Measurements from ENCODE around the gene CUBN.

Gene CUBN

DNA sequence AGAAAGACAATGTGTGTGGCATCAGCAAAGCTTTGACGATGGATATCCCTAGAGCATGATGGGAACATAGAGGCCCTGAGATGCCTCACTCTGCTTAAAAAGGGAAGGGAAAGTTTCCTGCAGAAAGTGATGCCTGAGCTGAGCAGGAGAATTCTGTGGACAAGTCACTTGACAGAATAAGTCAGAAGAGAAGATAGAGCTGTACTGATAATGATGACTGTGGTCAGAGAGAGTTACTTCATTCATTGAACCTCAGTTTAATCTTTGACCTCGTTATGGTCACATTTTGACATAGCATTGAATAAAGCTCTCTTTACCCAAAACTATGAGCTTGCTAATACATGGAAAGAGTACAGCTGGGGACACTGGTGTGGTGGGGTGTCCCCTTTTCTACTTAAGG is 7.6 kb downstream of the CUBN start (continued):
- TF ChIP-seq, protein P1, sequence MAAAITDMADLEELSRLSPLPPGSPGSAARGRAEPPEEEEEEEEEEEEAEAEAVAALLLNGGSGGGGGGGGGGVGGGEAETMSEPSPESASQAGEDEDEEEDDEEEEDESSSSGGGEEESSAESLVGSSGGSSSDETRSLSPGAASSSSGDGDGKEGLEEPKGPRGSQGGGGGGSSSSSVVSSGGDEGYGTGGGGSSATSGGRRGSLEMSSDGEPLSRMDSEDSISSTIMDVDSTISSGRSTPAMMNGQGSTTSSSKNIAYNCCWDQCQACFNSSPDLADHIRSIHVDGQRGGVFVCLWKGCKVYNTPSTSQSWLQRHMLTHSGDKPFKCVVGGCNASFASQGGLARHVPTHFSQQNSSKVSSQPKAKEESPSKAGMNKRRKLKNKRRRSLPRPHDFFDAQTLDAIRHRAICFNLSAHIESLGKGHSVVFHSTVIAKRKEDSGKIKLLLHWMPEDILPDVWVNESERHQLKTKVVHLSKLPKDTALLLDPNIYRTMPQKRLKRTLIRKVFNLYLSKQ (tag by site-specific recombination; IDR thresholded peaks at IDR 0.05; ENCODE audit: borderline replicate concordance), result no peak
- TF ChIP-seq, protein P2, sequence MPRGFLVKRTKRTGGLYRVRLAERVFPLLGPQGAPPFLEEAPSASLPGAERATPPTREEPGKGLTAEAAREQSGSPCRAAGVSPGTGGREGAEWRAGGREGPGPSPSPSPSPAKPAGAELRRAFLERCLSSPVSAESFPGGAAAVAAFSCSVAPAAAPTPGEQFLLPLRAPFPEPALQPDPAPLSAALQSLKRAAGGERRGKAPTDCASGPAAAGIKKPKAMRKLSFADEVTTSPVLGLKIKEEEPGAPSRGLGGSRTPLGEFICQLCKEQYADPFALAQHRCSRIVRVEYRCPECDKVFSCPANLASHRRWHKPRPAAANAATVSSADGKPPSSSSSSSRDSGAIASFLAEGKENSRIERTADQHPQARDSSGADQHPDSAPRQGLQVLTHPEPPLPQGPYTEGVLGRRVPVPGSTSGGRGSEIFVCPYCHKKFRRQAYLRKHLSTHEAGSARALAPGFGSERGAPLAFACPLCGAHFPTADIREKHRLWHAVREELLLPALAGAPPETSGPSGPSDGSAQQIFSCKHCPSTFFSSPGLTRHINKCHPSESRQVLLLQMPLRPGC (tag by site-specific recombination; IDR thresholded peaks at IDR 0.05), result no peak
- TF ChIP-seq KLF8 (tag by site-specific recombination; IDR thresholded peaks at IDR 0.05) (no peak), ZBTB21 (tag by site-specific recombination; IDR thresholded peaks at IDR 0.05) (no peak)
- TF ChIP-seq, protein P3, sequence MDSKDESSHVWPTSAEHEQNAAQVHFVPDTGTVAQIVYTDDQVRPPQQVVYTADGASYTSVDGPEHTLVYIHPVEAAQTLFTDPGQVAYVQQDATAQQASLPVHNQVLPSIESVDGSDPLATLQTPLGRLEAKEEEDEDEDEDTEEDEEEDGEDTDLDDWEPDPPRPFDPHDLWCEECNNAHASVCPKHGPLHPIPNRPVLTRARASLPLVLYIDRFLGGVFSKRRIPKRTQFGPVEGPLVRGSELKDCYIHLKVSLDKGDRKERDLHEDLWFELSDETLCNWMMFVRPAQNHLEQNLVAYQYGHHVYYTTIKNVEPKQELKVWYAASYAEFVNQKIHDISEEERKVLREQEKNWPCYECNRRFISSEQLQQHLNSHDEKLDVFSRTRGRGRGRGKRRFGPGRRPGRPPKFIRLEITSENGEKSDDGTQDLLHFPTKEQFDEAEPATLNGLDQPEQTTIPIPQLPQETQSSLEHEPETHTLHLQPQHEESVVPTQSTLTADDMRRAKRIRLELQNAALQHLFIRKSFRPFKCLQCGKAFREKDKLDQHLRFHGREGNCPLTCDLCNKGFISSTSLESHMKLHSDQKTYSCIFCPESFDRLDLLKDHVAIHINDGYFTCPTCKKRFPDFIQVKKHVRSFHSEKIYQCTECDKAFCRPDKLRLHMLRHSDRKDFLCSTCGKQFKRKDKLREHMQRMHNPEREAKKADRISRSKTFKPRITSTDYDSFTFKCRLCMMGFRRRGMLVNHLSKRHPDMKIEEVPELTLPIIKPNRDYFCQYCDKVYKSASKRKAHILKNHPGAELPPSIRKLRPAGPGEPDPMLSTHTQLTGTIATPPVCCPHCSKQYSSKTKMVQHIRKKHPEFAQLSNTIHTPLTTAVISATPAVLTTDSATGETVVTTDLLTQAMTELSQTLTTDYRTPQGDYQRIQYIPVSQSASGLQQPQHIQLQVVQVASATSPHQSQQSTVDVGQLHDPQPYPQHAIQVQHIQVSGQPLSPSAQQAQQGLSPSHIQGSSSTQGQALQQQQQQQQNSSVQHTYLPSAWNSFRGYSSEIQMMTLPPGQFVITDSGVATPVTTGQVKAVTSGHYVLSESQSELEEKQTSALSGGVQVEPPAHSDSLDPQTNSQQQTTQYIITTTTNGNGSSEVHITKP (tag by site-specific recombination; IDR thresholded peaks at IDR 0.05), result no peak

DNA sequence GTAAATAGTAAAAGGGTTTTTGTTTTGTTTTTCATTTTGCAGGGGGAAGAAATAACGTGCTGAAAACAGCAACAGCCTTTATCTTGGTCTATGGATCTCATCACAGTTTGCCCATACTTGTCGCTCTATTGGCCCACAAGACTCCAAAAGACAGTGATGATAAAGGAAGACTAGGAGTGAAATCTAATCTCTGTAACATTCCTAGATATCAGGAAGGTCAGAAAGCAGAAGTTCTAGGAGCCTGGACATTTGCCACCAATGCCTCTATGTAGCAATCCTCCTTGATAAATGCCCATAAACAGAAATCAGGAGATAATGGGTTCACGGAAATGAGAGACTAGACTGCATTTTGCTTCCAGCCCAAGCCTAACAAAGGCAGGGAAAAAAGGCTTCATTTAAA is 8.9 kb downstream of the CUBN start:
- Histone ChIP-seq H3K36me3 (ENCODE audit: control insufficient read depth in 2 of 2, insufficient read depth in 1 of 2, low read length in 2 of 2) (no peaks in the 10 kb centered on the region), H3K4me3 (ENCODE audit: low read depth, low read length) (no peak overlapping the region), H3K9me3 (ENCODE audit: control insufficient read depth, insufficient read depth, low read depth, low read length) (no peaks in the 10 kb centered on the region), H3K27ac (ENCODE audit: extremely low read depth, low read depth, low read length) (no peak overlapping the region), H3K4me1 (ENCODE audit: control insufficient read depth, insufficient read depth, low read length) (peaks cover 21% of the 10 kb centered on the region)
- ChIA-PET CTCF (interaction anchor here (1.0 kb wide), 1 partner anchor 138 kb away, joined by 3 read pairs; no protein-coding TSS in a partner anchor), POLR2A (no interaction called here)
- TF ChIP-seq, protein P4, sequence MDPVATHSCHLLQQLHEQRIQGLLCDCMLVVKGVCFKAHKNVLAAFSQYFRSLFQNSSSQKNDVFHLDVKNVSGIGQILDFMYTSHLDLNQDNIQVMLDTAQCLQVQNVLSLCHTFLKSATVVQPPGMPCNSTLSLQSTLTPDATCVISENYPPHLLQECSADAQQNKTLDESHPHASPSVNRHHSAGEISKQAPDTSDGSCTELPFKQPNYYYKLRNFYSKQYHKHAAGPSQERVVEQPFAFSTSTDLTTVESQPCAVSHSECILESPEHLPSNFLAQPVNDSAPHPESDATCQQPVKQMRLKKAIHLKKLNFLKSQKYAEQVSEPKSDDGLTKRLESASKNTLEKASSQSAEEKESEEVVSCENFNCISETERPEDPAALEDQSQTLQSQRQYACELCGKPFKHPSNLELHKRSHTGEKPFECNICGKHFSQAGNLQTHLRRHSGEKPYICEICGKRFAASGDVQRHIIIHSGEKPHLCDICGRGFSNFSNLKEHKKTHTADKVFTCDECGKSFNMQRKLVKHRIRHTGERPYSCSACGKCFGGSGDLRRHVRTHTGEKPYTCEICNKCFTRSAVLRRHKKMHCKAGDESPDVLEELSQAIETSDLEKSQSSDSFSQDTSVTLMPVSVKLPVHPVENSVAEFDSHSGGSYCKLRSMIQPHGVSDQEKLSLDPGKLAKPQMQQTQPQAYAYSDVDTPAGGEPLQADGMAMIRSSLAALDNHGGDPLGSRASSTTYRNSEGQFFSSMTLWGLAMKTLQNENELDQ (tag by site-specific recombination; IDR thresholded peaks at IDR 0.05; ENCODE audit: low read depth), result no peak
- no peak for TF ChIP-seq ZNF174 (tag by site-specific recombination; IDR thresholded peaks at IDR 0.05)
- TF ChIP-seq, protein P5, sequence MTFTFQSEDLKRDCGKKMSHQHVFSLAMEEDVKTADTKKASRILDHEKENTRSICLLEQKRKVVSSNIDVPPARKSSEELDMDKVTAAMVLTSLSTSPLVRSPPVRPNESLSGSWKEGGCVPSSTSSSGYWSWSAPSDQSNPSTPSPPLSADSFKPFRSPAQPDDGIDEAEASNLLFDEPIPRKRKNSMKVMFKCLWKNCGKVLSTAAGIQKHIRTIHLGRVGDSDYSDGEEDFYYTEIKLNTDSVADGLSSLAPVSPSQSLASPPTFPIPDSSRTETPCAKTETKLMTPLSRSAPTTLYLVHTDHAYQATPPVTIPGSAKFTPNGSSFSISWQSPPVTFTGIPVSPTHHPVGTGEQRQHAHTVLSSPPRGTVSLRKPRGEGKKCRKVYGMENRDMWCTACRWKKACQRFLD (tag by site-specific recombination; IDR thresholded peaks at IDR 0.05), result no peak
- no peak for TF ChIP-seq KLF16 (tag by site-specific recombination; IDR thresholded peaks at IDR 0.05)
- no peak for TF ChIP-seq TRIM28 (IDR thresholded peaks at IDR 0.05; ENCODE audit: borderline replicate concordance, low read length)
- no peak for TF ChIP-seq ZNF791 (tag by site-specific recombination; IDR thresholded peaks at IDR 0.05)
- no peak for TF ChIP-seq ZBTB7A (tag by site-specific recombination; IDR thresholded peaks at IDR 0.05; ENCODE audit: low read depth)
- TF ChIP-seq BCL11A (tag by site-specific recombination; IDR thresholded peaks at IDR 0.05; ENCODE audit: low read depth), result no peak
